Limb (tissue), 2 donors: ENCODE data around the gene SHISA9.

ENCODE experiments used
- DNase-seq, 2 donors: peaks; one replicate each; pipeline ENCODE4 v3.0.0-alpha.2; 2016; ENCODE audit errors: extremely low spot score in 2 of 2

Gene SHISA9

GRCh38 chr16:13111747-13112146, 210.3 kb downstream of the SHISA9 start:
- DNase-seq = no peak

GRCh38 chr16:13113741-13114140, 212.3 kb downstream of the SHISA9 start:
- DNase-seq = no peak

GRCh38 chr16:13118091-13118490, 216.7 kb downstream of the SHISA9 start:
- DNase-seq = no peak

- no peak for DNase-seq
Observed at GRCh38 chr16:13120091-13120490, 218.7 kb downstream of the SHISA9 start.

GRCh38 chr16:13120557-13120956, 219.2 kb downstream of the SHISA9 start:
- no peak for DNase-seq

GRCh38 chr16:13123991-13124390, 222.6 kb downstream of the SHISA9 start:
- DNase-seq = no peak

GRCh38 chr16:13127144-13127543, 225.7 kb downstream of the SHISA9 start:
- no peak for DNase-seq

GRCh38 chr16:13130586-13130985, 229.2 kb downstream of the SHISA9 start:
- DNase-seq = no peak

- no peak for DNase-seq
Observed at GRCh38 chr16:13134836-13135235, 233.4 kb downstream of the SHISA9 start.

GRCh38 chr16:13136901-13137300, 235.5 kb downstream of the SHISA9 start:
- DNase-seq = no peak

- DNase-seq = no peak
Observed at GRCh38 chr16:13138528-13138927, 237.1 kb downstream of the SHISA9 start.

GRCh38 chr16:13139661-13140241, 238.4 kb downstream of the SHISA9 start:
- no peak for DNase-seq

- DNase-seq = no peak
Observed at GRCh38 chr16:13143551-13143950, 242.2 kb downstream of the SHISA9 start.

GRCh38 chr16:13146829-13147228, 245.4 kb downstream of the SHISA9 start:
- DNase-seq = no peak

GRCh38 chr16:13148294-13148693, 246.9 kb downstream of the SHISA9 start:
- DNase-seq = no peak

- no peak for DNase-seq
Observed at GRCh38 chr16:13148836-13149235, 247.4 kb downstream of the SHISA9 start.

GRCh38 chr16:13150181-13150885, 248.9 kb downstream of the SHISA9 start:
- no peak for DNase-seq

GRCh38 chr16:13153696-13154095, 252.3 kb downstream of the SHISA9 start:
- DNase-seq = no peak

GRCh38 chr16:13154799-13155198, 253.4 kb downstream of the SHISA9 start:
- DNase-seq = no peak

GRCh38 chr16:13155377-13155776, 254.0 kb downstream of the SHISA9 start:
- no peak for DNase-seq

- no peak for DNase-seq
Observed at GRCh38 chr16:13155780-13156179, 254.4 kb downstream of the SHISA9 start.

GRCh38 chr16:13157082-13157481, 255.7 kb downstream of the SHISA9 start:
- no peak for DNase-seq

- DNase-seq = no peak
Observed at GRCh38 chr16:13158427-13158826, 257.0 kb downstream of the SHISA9 start.
